IPS-11a (cell line): ENCODE measurements around the gene MOCS3.
"Not testable (repeated sequence)": the region's sequence is repeated elsewhere in the genome, so short reads cannot be mapped to it uniquely, and the experiment has no call there.

Experiments
- H3K4me3 ChIP-seq: one replicate; pipeline ENCODE4 v1.5.1; 2013; ENCODE audit warnings: low read depth, low read length, control low read depth

Gene MOCS3

GRCh38 chr20:50932016-50932485 is 26.6 kb upstream of the MOCS3 start:
- no peak overlapping the region for H3K4me3 ChIP-seq

- H3K4me3 ChIP-seq = no peak overlapping the region
These were observed 25.8 kb upstream of the MOCS3 start for GRCh38 chr20:50932691-50933280.

- no peak overlapping the region for H3K4me3 ChIP-seq
These were observed 25.0 kb upstream of the MOCS3 start for GRCh38 chr20:50933589-50933988.

- no peak overlapping the region for H3K4me3 ChIP-seq
These were observed 15.5 kb upstream of the MOCS3 start for GRCh38 chr20:50943069-50943468.

GRCh38 chr20:50948132-50948785 is 10.4 kb upstream of the MOCS3 start:
- H3K4me3 ChIP-seq = no peak overlapping the region

- H3K4me3 ChIP-seq = no peak overlapping the region
These were observed 5.4 kb upstream of the MOCS3 start for GRCh38 chr20:50953196-50953595.

GRCh38 chr20:50953821-50954220 is 4.8 kb upstream of the MOCS3 start:
- H3K4me3 ChIP-seq = no peak overlapping the region

GRCh38 chr20:50957276-50957675 is 1.3 kb upstream of the MOCS3 start:
- H3K4me3 ChIP-seq = peak overlapping the region; percentile 99

- peak within 1 kb of the TSS; percentile 99 for H3K4me3 ChIP-seq
These were observed 612 bp upstream of the MOCS3 start, which contains the start of gene DPM1 for GRCh38 chr20:50957798-50958614. Gene DPM1, minus strand, starts transcription at chr20:50958532. Its CDS starts 9 bp downstream, at chr20:50958523.

- peak overlapping the region; percentile 99 for H3K4me3 ChIP-seq
These were observed 1.0 kb downstream of the MOCS3 start for GRCh38 chr20:50959543-50960126.

GRCh38 chr20:50967586-50967985 is 9.0 kb downstream of the MOCS3 start:
- H3K4me3 ChIP-seq = no peak overlapping the region

- H3K4me3 ChIP-seq = no peak overlapping the region
These were observed 9.7 kb downstream of the MOCS3 start for GRCh38 chr20:50968289-50968688.

GRCh38 chr20:50969435-50969834 is 10.8 kb downstream of the MOCS3 start:
- no peak overlapping the region for H3K4me3 ChIP-seq

- no peak overlapping the region for H3K4me3 ChIP-seq
These were observed 11.3 kb downstream of the MOCS3 start for GRCh38 chr20:50969912-50970311.

- H3K4me3 ChIP-seq = no peak overlapping the region
These were observed 17.2 kb downstream of the MOCS3 start for GRCh38 chr20:50975701-50976330.

GRCh38 chr20:50977066-50978021 is 18.7 kb downstream of the MOCS3 start:
- H3K4me3 ChIP-seq = no peak overlapping the region

GRCh38 chr20:50978533-50978932 is 19.9 kb downstream of the MOCS3 start:
- H3K4me3 ChIP-seq = not testable (repeated sequence)

- H3K4me3 ChIP-seq = no peak overlapping the region
These were observed 21.6 kb downstream of the MOCS3 start for GRCh38 chr20:50980071-50980681.
